NT2/D1 (cell line): ENCODE measurements around the gene TENM3.

Experiments
- DNase-seq: peaks from one replicate; pipeline ENCODE4 v3.0.0-alpha.2; 2011; ENCODE audit warnings: low read depth, low spot score
- H3K27me3 ChIP-seq: 2 replicates; pipeline ENCODE4 v1.6.0; 2011; ENCODE audit warnings: mild to moderate bottlenecking; ENCODE audit not compliant: insufficient read length, insufficient read depth
- H3K36me3 ChIP-seq: 2 replicates; pipeline ENCODE4 v1.6.1; 2011; ENCODE audit warnings: mild to moderate bottlenecking, low read length, mixed read lengths; ENCODE audit not compliant: insufficient read depth, insufficient read length
- H3K4me1 ChIP-seq: 2 replicates; pipeline ENCODE4 v1.5.1; 2011; ENCODE audit not compliant: insufficient read depth, insufficient read length
- H3K4me3 ChIP-seq: 2 replicates; pipeline ENCODE4 v1.5.1; 2011; ENCODE audit warnings: low read depth; ENCODE audit not compliant: insufficient read length
- H3K9ac ChIP-seq: 2 replicates; pipeline ENCODE4 v1.6.0; 2011; ENCODE audit warnings: low read depth; ENCODE audit not compliant: insufficient read length
- H3K9me3 ChIP-seq: 2 replicates; pipeline ENCODE4 v1.5.1; 2011; ENCODE audit warnings: mild to moderate bottlenecking, low read length; ENCODE audit not compliant: insufficient read depth
- SUZ12 ChIP-seq: IDR thresholded peaks from 2 replicates; pipeline ENCODE4 v1.6.1; 2011; ENCODE audit not compliant: insufficient read length, insufficient read depth; ENCODE audit errors: extremely low read depth
- YY1 ChIP-seq: IDR thresholded peaks from 2 replicates; pipeline ENCODE4 v1.6.1; 2011; ENCODE audit not compliant: insufficient read length, insufficient read depth
- ZNF274 ChIP-seq: IDR thresholded peaks from 2 replicates; pipeline ENCODE4 v1.6.1; 2011; ENCODE audit warnings: mild to moderate bottlenecking, low read depth, low read length

TENM3 gene

GRCh38 chr4:182770259-182770995 lies 527.2 kb downstream of the TENM3 start:
- H3K4me1 ChIP-seq: peaks cover 9% of the 10 kb centered on the region
- DNase-seq: no peak
- no peak overlapping the region for H3K4me3 ChIP-seq
- H3K27me3 ChIP-seq: no peaks in the 10 kb centered on the region
- no peak overlapping the region for H3K9ac ChIP-seq
- no peak for TF ChIP-seq SUZ12
- no peak for TF ChIP-seq YY1
- TF ChIP-seq ZNF274: no peak
- no peaks in the 10 kb centered on the region for H3K9me3 ChIP-seq
- peaks cover 12% of the 10 kb centered on the region for H3K36me3 ChIP-seq

GRCh38 chr4:182770996-182771514 lies 527.9 kb downstream of the TENM3 start:
- TF ChIP-seq SUZ12 (no peak), YY1 (no peak), ZNF274 (no peak)
- peak; percentile 25 for DNase-seq
- no peaks in the 10 kb centered on the region for H3K27me3 ChIP-seq
- H3K4me3 ChIP-seq: no peak overlapping the region
- H3K9me3 ChIP-seq: no peaks in the 10 kb centered on the region
- peaks cover 15% of the 10 kb centered on the region for H3K36me3 ChIP-seq
- peaks cover 9% of the 10 kb centered on the region for H3K4me1 ChIP-seq
- no peak overlapping the region for H3K9ac ChIP-seq

GRCh38 chr4:182775075-182775474 lies 531.9 kb downstream of the TENM3 start:
- Histone ChIP-seq H3K36me3 (peaks cover 20% of the 10 kb centered on the region), H3K4me1 (peaks cover 4% of the 10 kb centered on the region), H3K9ac (no peak overlapping the region), H3K4me3 (no peak overlapping the region), H3K27me3 (no peaks in the 10 kb centered on the region), H3K9me3 (no peaks in the 10 kb centered on the region)
- TF ChIP-seq SUZ12 (no peak), YY1 (no peak), ZNF274 (no peak)
- no peak for DNase-seq

GRCh38 chr4:182776376-182777105 lies 533.3 kb downstream of the TENM3 start:
- Histone ChIP-seq H3K27me3 (no peaks in the 10 kb centered on the region), H3K4me1 (no peaks in the 10 kb centered on the region), H3K4me3 (no peak overlapping the region), H3K9me3 (no peaks in the 10 kb centered on the region), H3K9ac (no peak overlapping the region), H3K36me3 (peaks cover 20% of the 10 kb centered on the region)
- TF ChIP-seq YY1: no peak
- no peak for TF ChIP-seq SUZ12
- no peak for DNase-seq

GRCh38 chr4:182778222-182778982 lies 535.2 kb downstream of the TENM3 start:
- Histone ChIP-seq H3K9ac (no peak overlapping the region), H3K4me1 (no peaks in the 10 kb centered on the region), H3K9me3 (no peaks in the 10 kb centered on the region), H3K36me3 (peaks cover 19% of the 10 kb centered on the region), H3K4me3 (no peak overlapping the region), H3K27me3 (no peaks in the 10 kb centered on the region)
- no peak for DNase-seq
- TF ChIP-seq SUZ12: no peak
- no peak for TF ChIP-seq ZNF274
- no peak for TF ChIP-seq YY1

- H3K36me3 ChIP-seq: peaks cover 12% of the 10 kb centered on the region
- TF ChIP-seq SUZ12 (no peak), ZNF274 (no peak), YY1 (no peak)
- H3K4me1 ChIP-seq: no peaks in the 10 kb centered on the region
- H3K9ac ChIP-seq: no peak overlapping the region
- no peak for DNase-seq
- no peaks in the 10 kb centered on the region for H3K27me3 ChIP-seq
- peaks cover 8% of the 10 kb centered on the region; the same call in 1 of the 2 replicates for H3K9me3 ChIP-seq
- H3K4me3 ChIP-seq: no peak overlapping the region
Observed at GRCh38 chr4:182786991-182787390, 543.8 kb downstream of the TENM3 start.

- Histone ChIP-seq H3K4me1 (no peaks in the 10 kb centered on the region), H3K27me3 (no peaks in the 10 kb centered on the region), H3K9ac (no peak overlapping the region), H3K9me3 (peaks cover 8% of the 10 kb centered on the region; the same call in 1 of the 2 replicates), H3K4me3 (no peak overlapping the region), H3K36me3 (peaks cover 20% of the 10 kb centered on the region)
- TF ChIP-seq ZNF274 (no peak), YY1 (no peak), SUZ12 (no peak)
- DNase-seq: no peak
Observed at GRCh38 chr4:182788201-182788600, 545.0 kb downstream of the TENM3 start.
